Measurements from ENCODE around the gene SAP30.
A peak's percentile ranks its signal among the peaks of the same experiment; 100 is the strongest.

Gene SAP30

DNA sequence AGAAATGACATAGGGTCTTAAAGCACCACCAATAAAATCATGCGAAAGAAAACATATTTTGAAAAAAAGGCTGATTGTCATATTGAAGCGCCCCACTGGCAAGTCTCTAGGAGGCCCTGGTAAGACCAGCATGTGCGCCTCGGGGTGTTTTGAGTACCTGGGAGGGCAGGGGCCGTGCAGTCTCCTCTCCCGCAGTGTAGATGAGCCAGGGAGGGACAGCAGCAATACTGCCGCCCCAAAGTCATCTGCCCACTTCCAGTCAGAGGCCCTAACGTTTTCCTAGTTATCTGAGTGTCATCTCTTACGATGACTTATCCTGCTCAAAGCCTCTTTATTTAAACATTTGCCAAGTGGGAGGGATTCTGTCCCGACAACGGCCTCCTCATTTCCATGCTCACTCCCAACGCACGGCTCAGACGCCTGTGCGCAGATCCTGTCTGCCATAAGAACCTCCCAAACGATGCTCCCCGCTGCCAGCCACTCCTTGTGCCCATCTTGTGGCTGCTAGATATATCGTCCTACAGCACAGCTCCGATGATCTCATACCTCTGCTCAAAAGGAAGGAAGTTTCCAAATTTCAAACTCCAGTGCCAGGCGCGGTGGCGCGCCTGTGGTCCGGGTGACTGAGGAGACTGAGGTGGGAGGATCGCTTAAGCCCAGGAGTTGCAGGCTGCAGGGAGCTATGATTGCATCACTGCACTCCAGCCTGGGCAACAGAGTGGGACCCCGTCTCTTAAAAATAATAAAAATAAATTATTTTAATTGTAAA, 45.3 kb downstream of the SAP30 start:
- DNase-seq = no peak

GRCh38 chr4:173417833-173418232, 47.1 kb downstream of the SAP30 start:
- no peak for DNase-seq

DNA sequence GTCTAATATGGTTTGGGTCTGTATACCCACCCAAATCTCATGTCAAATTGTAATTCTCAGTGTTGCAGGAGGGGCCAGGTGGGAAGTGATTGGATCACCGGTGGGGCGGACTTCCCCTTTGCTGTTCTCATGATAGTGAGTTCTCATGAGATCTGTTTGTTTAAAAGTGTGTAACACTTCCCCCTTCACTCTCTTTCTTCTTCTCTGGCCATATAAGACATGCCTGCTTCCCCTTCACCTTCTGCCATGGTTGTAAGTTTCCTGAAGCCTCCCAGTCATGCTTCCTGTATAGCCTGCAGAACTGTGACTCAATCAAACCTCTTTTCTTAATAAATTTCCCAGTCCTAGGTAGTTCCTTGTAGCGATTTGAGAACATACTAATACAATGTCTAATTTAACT, 47.9 kb downstream of the SAP30 start:
- DNase-seq = no peak

- DNase-seq = peak; percentile 10
Observed at GRCh38 chr4:173420324-173420752, 49.6 kb downstream of the SAP30 start.

DNA sequence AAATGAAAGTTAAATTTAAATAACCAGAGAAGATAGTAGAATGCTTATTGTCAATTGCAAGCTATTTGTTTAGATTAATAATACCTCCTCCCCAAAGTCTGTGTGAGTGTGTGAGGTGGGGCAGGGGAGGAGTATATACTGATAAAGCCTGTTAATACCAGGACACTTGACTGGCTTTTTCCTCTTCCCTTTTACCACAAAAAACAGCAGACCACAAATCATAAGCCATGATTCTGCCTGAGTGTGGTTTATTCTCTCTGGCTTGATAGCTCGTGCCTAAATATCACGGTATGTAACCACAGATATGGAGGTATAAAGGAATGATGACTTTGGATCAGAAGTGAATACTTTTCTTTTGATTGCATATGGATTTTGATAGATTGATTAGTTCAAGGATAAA, 50.0 kb downstream of the SAP30 start:
- no peak for DNase-seq

DNA sequence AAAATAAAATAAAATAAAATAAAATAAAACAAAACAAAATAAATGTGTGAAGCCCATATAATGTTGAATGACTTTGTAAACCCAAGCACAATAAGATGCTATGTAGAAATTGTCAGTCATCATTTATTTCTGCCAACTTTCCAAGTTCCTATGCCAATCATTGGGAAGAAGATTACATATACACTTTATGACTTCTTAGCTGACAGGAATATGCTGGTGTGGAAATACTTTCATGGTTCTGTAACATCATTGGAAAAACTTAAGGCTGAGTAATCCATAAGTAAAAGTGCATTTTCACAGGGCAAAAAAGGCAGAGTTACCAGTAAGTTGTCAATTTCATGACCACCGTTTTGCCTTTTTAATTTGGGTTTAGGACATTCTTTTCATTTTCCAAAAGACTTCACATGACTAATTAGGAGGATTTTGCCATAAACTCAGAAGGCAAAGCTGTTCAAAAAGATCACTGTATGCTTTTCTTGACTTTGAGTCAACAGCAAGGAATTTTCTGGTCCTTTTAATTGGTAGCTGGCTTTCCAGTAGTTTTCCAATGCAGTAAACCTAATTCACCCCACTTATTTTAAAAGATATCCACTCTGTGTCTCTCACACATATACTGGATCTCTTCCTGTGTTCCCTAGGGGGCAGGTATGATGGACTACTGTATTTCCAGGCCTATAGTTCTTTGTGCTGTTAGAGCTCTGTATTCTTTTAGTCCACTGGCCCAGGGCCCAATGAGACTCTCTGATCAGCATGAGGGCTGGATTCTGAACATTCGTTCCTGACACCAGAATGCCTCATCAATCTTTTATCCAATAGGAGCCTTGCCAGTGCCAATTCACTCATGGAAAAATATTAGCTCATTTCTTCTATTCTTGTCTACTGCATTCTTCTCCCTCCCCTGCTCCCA, 54.4 kb downstream of the SAP30 start:
- DNase-seq = no peak

GRCh38 chr4:173426064-173426463, 55.3 kb downstream of the SAP30 start:
- DNase-seq = no peak
